SK-N-SH (cell line): ENCODE measurements around the gene NTRK3. TPM values are rescaled to one million over a fixed set of nuclear protein-coding genes. Genes with fewer than 3 reads are reported as not detected.

Source experiments
- CTCF ChIA-PET: fragments of 300-600, 350-600 bp; formaldehyde crosslinking; extraction: SDS; loops from one replicate; lab custom pipeline; 2021; lab: Yijun Ruan, JAX
- POLR2A ChIA-PET: fragments of 350-600 bp; sonication (Branson Sonifier 250); formaldehyde crosslinking; extraction: SDS; loops from one replicate; lab custom pipeline; 2020; ENCODE audit warnings: antibody characterized with exemption, inconsistent platforms; lab: Yijun Ruan, JAX
- DNase-seq: peaks from one replicate; pipeline ENCODE4 v3.0.0; 2012
- H2AFZ ChIP-seq: fragments of 200-600 bp; sonication (generic); 2 replicates; pipeline ENCODE4 v1.8.1; 2016; ENCODE audit warnings: antibody characterized with exemption, mild to moderate bottlenecking, low read depth
- H3F3A ChIP-seq: fragments of 200-600 bp; sonication (generic); replicated peaks from 2 replicates; pipeline ENCODE3; 2016; ENCODE audit warnings: antibody characterized with exemption, mild to moderate bottlenecking; ENCODE audit not compliant: insufficient read depth
- H3K27ac ChIP-seq, 2 experiments: fragments of 200-500 bp in 1 of 2; fragments of 200-600 bp in 1 of 2; sonication (Bioruptor generic) in 1 of 2; sonication (generic), shearing (Covaris generic) in 1 of 2; 2 replicates each; pipeline versions ENCODE4 v1.5.1 to v1.6.1; 2014 to 2016; ENCODE audit warnings: low read depth in 2 of 2, inconsistent platforms in 1 of 2, low read length in 1 of 2, mild to moderate bottlenecking in 1 of 2, mixed read lengths in 1 of 2
- H3K27me3 ChIP-seq: fragments of 200-600 bp; sonication (generic), shearing (Covaris generic); 2 replicates; pipeline ENCODE4 v1.6.1; 2016; ENCODE audit warnings: mixed run types; ENCODE audit not compliant: insufficient read depth
- H3K36me3 ChIP-seq, 2 experiments: fragments of 200-500 bp in 1 of 2; fragments of 200-600 bp in 1 of 2; sonication (Bioruptor generic) in 1 of 2; sonication (generic) in 1 of 2; replicated peaks in 1 of 2; 2 replicates each; pipeline versions ENCODE3 to v1.5.1; 2014 to 2016; ENCODE audit warnings: low read length in 1 of 2, mild to moderate bottlenecking in 1 of 2; ENCODE audit not compliant: insufficient read depth in 2 of 2, control insufficient read depth in 1 of 2
- H3K4me1 ChIP-seq, 2 experiments: fragments of 200-500 bp in 1 of 2; fragments of 200-600 bp in 1 of 2; sonication (Bioruptor generic) in 1 of 2; sonication (generic), shearing (Covaris generic) in 1 of 2; 2 replicates each; pipeline versions ENCODE4 v1.5.1 to v1.6.1; 2014 to 2016; ENCODE audit warnings: low read depth in 1 of 2, low read length in 1 of 2, mixed run types in 1 of 2; ENCODE audit not compliant: insufficient read depth in 2 of 2, control insufficient read depth in 1 of 2
- H3K4me2 ChIP-seq: fragments of 200-600 bp; sonication (generic), shearing (Covaris generic); 2 replicates; pipeline ENCODE4 v1.6.1; 2017; ENCODE audit warnings: mixed run types
- H3K4me3 ChIP-seq, 2 experiments: fragments of 200-500 bp in 1 of 2; fragments of 200-600 bp in 1 of 2; sonication (Bioruptor generic) in 1 of 2; sonication (generic), shearing (Covaris generic) in 1 of 2; 2 replicates each; pipeline versions ENCODE4 v1.5.1 to v1.8.1; 2014 to 2016; ENCODE audit warnings: low read depth in 2 of 2, inconsistent platforms in 1 of 2, low read length in 1 of 2, mild to moderate bottlenecking in 1 of 2, mixed read lengths in 1 of 2, moderate library complexity in 1 of 2
- H3K79me2 ChIP-seq: fragments of 200-600 bp; sonication (generic); 2 replicates; pipeline ENCODE4 v1.8.1; 2017; ENCODE audit warnings: mild to moderate bottlenecking; ENCODE audit not compliant: insufficient read depth
- H3K9ac ChIP-seq: fragments of 200-600 bp; sonication (generic); 2 replicates; pipeline ENCODE4 v1.6.1; 2017; ENCODE audit warnings: mixed run types
- H3K9me2 ChIP-seq: fragments of 200-600 bp; sonication (generic); 2 replicates; pipeline ENCODE4 v1.6.1; 2017; ENCODE audit warnings: mixed run types
- H3K9me3 ChIP-seq: fragments of 200-600 bp; sonication (generic); 2 replicates; pipeline ENCODE4 v1.6.1; 2017; ENCODE audit warnings: mixed run types, mild to moderate bottlenecking, moderate library complexity
- H4K20me1 ChIP-seq: fragments of 200-600 bp; sonication (generic); 2 replicates; pipeline ENCODE4 v1.6.1; 2017; ENCODE audit warnings: mild to moderate bottlenecking, mixed run types; ENCODE audit not compliant: insufficient read depth
- EZH2phosphoT487 ChIP-seq: fragments of 200-600 bp; sonication (generic); IDR thresholded peaks from 2 replicates; pipeline ENCODE4 v1.6.1; 2017; ENCODE audit warnings: low read depth, mixed run types, mild to moderate bottlenecking, antibody characterized with exemption, moderate library complexity, borderline replicate concordance
- FOXJ3 ChIP-seq: sonication (generic); formaldehyde crosslinking; IDR thresholded peaks from 2 replicates; pipeline ENCODE4 v1.5.1; 2020; ENCODE audit warnings: mild to moderate bottlenecking, missing genetic modification reagents
- GABPA ChIP-seq: IDR thresholded peaks from 2 replicates; pipeline ENCODE4 v1.4.0; 2012; ENCODE audit warnings: low read depth, mild to moderate bottlenecking
- RAD21 ChIP-seq: IDR thresholded peaks from 2 replicates; pipeline ENCODE4 v1.6.1; 2012; ENCODE audit warnings: mild to moderate bottlenecking, low read length
- RFX5 ChIP-seq: IDR thresholded peaks from 2 replicates; pipeline ENCODE4 v1.6.1; 2012; ENCODE audit warnings: mild to moderate bottlenecking, improper control_type of control experiment, low read length
- SIN3A ChIP-seq: IDR thresholded peaks from 2 replicates; pipeline ENCODE4 v1.6.1; 2012; ENCODE audit warnings: low read depth, mild to moderate bottlenecking, low read length, moderate library complexity, borderline replicate concordance
- TEAD4 ChIP-seq: IDR thresholded peaks from 2 replicates; pipeline ENCODE4 v1.4.0; 2012; ENCODE audit warnings: mild to moderate bottlenecking, borderline replicate concordance; ENCODE audit not compliant: insufficient read depth
- WGBS: methylation state at CpG from one replicate; pipeline ENCODE4 v1.1.6; 2017; ENCODE audit warnings: low lambda C conversion rate; 5-methylcytosine and 5-hydroxymethylcytosine counted together
- polyA plus RNA-seq, 3 experiments: library from polyadenylated mRNA; depleted of rRNA; stranded (reverse); fragments of >200 nt; gene quantifications; 2 replicates each; pipeline ENCODE4 v1.2.3, GENCODE V29; 2012
- TF ChIP-seq, protein P1 (sequence below): IDR thresholded peaks from 2 replicates; pipeline ENCODE4 v1.4.0; 2012; ENCODE audit warnings: low read depth
- TF ChIP-seq, protein P2 (sequence below): IDR thresholded peaks from 2 replicates; pipeline ENCODE4 v1.4.0; 2012; ENCODE audit warnings: low read depth, borderline replicate concordance
- TF ChIP-seq, protein P3 (sequence below): fragments of 150-350 bp; IDR thresholded peaks from 2 replicates; pipeline ENCODE4 v1.6.1; 2016; ENCODE audit warnings: mild to moderate bottlenecking, low read depth, low read length
- TF ChIP-seq, protein P4 (sequence below): IDR thresholded peaks from 2 replicates; pipeline ENCODE4 v1.6.1; 2012; ENCODE audit warnings: mild to moderate bottlenecking, low read depth, low read length, moderate library complexity

Gene NTRK3
- polyA plus RNA-seq, 1 of the 3 experiments (the other 2 are of a cell fraction), result 2.6 TPM

- H3K27ac ChIP-seq, result no peak overlapping the region
- H3K27me3 ChIP-seq, result no peaks in the 10 kb centered on the region
- H3F3A ChIP-seq, result no peaks in the 10 kb centered on the region
- H3K4me1 ChIP-seq, result no peaks in the 10 kb centered on the region
- ChIA-PET CTCF (interaction anchor here (1.1 kb wide), 1 partner anchor 278 kb away, joined by 4 read pairs; no protein-coding TSS in a partner anchor), POLR2A (no interaction called here)
- no peaks in the 10 kb centered on the region for H3K9me2 ChIP-seq
- no peak overlapping the region for H2AFZ ChIP-seq
- H3K9ac ChIP-seq, result no peak overlapping the region
- no peaks in the 10 kb centered on the region for H4K20me1 ChIP-seq
- TF ChIP-seq, protein P1, sequence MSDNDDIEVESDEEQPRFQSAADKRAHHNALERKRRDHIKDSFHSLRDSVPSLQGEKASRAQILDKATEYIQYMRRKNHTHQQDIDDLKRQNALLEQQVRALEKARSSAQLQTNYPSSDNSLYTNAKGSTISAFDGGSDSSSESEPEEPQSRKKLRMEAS, result no peak
- TF ChIP-seq GABPA (no peak), SIN3A (no peak), RAD21 (no peak), EZH2phosphoT487 (no peak), TEAD4 (no peak), RFX5 (no peak), FOXJ3 (CRISPR knock-in tag) (no peak)
- TF ChIP-seq, protein P2, sequence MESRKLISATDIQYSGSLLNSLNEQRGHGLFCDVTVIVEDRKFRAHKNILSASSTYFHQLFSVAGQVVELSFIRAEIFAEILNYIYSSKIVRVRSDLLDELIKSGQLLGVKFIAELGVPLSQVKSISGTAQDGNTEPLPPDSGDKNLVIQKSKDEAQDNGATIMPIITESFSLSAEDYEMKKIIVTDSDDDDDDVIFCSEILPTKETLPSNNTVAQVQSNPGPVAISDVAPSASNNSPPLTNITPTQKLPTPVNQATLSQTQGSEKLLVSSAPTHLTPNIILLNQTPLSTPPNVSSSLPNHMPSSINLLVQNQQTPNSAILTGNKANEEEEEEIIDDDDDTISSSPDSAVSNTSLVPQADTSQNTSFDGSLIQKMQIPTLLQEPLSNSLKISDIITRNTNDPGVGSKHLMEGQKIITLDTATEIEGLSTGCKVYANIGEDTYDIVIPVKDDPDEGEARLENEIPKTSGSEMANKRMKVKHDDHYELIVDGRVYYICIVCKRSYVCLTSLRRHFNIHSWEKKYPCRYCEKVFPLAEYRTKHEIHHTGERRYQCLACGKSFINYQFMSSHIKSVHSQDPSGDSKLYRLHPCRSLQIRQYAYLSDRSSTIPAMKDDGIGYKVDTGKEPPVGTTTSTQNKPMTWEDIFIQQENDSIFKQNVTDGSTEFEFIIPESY, result no peak
- TF ChIP-seq, protein P3, sequence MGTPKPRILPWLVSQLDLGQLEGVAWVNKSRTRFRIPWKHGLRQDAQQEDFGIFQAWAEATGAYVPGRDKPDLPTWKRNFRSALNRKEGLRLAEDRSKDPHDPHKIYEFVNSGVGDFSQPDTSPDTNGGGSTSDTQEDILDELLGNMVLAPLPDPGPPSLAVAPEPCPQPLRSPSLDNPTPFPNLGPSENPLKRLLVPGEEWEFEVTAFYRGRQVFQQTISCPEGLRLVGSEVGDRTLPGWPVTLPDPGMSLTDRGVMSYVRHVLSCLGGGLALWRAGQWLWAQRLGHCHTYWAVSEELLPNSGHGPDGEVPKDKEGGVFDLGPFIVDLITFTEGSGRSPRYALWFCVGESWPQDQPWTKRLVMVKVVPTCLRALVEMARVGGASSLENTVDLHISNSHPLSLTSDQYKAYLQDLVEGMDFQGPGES, result no peak
- TF ChIP-seq, protein P4, sequence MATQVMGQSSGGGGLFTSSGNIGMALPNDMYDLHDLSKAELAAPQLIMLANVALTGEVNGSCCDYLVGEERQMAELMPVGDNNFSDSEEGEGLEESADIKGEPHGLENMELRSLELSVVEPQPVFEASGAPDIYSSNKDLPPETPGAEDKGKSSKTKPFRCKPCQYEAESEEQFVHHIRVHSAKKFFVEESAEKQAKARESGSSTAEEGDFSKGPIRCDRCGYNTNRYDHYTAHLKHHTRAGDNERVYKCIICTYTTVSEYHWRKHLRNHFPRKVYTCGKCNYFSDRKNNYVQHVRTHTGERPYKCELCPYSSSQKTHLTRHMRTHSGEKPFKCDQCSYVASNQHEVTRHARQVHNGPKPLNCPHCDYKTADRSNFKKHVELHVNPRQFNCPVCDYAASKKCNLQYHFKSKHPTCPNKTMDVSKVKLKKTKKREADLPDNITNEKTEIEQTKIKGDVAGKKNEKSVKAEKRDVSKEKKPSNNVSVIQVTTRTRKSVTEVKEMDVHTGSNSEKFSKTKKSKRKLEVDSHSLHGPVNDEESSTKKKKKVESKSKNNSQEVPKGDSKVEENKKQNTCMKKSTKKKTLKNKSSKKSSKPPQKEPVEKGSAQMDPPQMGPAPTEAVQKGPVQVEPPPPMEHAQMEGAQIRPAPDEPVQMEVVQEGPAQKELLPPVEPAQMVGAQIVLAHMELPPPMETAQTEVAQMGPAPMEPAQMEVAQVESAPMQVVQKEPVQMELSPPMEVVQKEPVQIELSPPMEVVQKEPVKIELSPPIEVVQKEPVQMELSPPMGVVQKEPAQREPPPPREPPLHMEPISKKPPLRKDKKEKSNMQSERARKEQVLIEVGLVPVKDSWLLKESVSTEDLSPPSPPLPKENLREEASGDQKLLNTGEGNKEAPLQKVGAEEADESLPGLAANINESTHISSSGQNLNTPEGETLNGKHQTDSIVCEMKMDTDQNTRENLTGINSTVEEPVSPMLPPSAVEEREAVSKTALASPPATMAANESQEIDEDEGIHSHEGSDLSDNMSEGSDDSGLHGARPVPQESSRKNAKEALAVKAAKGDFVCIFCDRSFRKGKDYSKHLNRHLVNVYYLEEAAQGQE, result no peak
- WGBS, result 37% methylated on average over 2 of the region's 2 CpGs
- no peak overlapping the region for H3K4me3 ChIP-seq
- H3K79me2 ChIP-seq, result no peaks in the 10 kb centered on the region
- DNase-seq, result no peak
- no peak overlapping the region for H3K4me2 ChIP-seq
- H3K36me3 ChIP-seq, result no peaks in the 10 kb centered on the region
- no peaks in the 10 kb centered on the region for H3K9me3 ChIP-seq
Measured at GRCh38 chr15:87967951-87968350, 288.6 kb downstream of the NTRK3 start.
